ENCODE results near the gene GRM5.
"Not testable (repeated sequence)": the region's sequence is repeated elsewhere in the genome, so short reads cannot be mapped to it uniquely, and the experiment has no call there.

The GRM5 gene

DNA sequence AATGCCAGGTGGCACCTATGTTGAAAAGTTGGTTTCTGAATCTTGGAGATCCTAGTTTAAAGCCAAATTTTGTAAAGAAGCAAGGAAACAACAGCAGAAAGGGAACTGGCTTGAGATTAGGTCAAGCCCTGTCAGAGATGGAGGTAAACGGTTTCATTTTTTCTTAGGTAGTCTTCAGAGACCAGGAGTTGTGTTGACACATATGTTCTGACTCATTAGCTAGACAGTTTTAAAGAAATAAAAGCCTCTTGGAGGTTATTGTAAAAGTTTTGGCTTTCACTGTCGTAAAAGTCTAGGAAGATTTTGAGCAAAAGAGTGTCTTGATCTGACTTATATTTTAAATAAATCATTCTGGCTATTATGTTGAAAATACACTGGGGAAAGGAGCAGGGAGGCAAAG, 576.8 kb downstream of the GRM5 start:
- no peak for DNase-seq

DNA sequence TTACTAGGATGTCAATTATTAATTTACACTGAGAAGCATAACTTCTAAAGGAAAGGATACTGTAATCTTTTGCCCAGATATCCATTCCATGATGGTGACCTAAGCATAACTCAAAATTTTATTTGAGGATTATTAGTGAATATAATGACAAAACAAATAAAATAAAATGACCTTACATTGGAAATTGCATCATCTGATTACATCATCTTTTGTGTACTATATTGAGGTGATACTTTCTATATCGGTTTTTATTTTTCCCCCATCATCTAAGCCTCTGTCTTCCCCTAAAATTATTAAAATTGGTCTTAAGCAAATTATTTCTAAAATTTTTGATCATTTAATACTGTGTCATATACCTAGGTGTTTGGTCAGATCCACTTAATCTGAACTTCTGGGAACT, 578.1 kb downstream of the GRM5 start:
- no peak for DNase-seq

- peak; percentile 61 to 80 for DNase-seq
Observed at GRCh38 chr11:88484873-88485621, 580.7 kb downstream of the GRM5 start.

DNA sequence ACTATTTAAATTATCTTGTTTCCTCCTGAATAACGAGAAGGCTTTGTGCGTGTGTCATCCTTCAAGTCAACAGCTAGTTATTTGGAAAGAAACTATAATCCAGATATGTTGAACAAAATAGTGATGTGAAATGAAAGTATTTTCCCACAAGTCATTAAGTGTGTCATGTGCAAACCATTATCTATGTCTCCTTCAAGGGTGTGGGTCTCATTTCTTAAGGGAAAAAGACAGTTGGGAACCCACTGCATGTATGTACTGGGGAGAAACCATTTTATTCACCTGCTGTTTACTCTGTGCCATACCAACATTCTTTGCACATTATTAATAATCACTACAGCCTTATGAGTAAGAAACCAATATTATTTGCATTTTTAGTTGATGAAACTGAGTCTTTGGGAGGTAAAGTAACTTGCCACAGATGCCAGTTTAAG, 582.9 kb downstream of the GRM5 start:
- DNase-seq = no peak

DNA sequence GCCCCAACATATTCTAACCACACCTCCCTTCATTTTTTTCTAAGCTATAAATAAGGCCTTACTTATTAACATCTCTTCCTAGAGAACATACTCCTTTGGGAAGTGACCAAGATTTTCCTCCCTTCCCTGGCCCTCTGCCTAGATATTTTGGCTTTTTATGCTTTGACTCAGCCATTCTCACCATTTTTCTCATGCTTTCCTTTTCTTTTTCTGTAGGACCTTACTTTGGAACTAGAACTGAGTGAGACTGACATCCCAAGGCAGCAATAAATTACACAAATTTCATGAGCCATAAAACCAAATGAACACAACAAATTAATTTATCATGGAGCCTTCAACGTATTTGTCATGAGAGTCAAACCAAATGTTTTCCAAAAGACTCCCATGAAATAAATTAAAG, 585.6 kb downstream of the GRM5 start:
- DNase-seq = no peak

GRCh38 chr11:88478136-88478815, 587.5 kb downstream of the GRM5 start:
- no peak for DNase-seq

DNA sequence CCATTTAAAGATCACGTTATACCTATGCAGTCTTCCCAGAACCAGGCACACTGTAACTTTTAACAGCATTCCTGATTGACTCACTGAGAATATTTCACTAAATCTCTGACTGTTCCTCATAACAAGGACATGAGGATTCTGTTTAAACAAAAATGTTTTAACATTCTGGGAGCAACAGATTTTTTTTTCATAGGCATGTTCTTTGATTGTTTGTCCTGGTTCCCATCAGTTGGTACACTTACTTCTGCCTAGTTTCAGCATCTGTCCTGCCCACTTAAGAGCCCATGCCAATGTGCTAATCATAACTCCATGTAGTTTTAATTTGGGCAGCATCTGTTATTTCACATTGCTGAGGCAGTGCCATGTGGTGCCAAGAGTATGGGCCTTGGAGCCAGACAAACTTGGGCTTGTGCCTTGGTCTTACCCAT, 589.8 kb downstream of the GRM5 start:
- no peak for DNase-seq

DNA sequence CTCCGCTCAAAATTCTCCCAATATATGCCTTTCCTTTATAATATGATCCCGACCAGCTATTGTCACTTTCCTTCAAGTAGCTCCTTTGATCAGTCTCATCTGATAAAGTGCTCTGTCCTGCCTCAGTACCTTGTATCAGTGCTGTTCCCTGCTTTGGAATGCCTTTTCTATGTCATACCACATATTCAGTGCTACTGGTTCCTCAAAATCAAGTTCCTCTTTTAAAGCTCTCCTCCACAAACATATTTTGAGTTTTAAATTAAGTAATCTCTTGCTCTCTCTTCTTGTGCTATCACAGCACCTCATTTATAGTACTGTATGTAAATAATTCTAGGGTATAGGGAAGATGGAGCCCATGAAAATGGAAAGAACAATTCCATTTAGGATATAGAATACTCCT, 591.1 kb downstream of the GRM5 start:
- DNase-seq = peak; percentile 71 to 79

GRCh38 chr11:88469561-88470225, 596.1 kb downstream of the GRM5 start:
- DNase-seq = no peak

GRCh38 chr11:88464528-88464927, 601.3 kb downstream of the GRM5 start:
- DNase-seq = no peak

DNA sequence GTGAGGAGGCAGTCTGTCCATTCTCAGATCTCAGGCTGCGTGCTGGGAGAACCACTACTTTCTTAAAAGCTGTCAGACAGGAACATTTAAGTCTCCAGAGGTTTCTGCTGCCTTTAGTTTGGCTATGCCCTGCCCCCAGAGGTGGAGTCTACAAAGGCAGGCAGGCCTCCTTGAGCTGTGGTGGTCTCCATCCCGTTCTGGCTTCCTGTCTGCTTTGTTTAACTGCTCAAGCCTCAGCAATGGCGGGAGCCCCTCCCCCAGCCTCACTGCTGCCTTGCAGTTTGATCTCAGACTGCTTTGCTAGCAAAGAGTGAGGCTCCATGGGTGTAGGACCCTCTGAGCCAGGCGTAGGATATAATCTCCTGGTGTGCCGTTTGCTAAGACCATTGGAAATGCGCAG, 602.5 kb downstream of the GRM5 start:
- not testable (repeated sequence) for DNase-seq

- DNase-seq = not testable (repeated sequence)
Observed at GRCh38 chr11:88458047-88458446, 607.7 kb downstream of the GRM5 start.

DNA sequence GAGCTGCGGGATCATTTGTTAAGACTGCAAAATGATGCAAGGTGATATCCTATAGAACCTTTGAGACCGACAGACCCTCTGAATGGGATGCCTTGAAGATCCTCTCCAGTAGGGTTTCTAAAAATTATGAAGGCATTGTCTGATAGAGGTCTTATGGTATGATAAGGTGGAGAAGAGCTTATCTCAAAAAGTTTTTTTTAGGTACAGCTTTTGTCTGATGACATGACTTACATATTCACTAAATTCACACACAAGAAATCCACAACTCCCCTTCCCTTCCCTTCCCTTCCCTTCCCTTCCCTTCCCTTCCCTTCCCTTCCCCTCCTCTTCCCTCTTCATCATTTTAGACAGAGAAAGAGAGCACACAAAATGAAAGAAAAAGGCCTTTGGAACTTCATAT, 609.8 kb downstream of the GRM5 start:
- DNase-seq = no peak

- DNase-seq = no peak
Observed at GRCh38 chr11:88454881-88455280, 610.9 kb downstream of the GRM5 start.

Measured in AML-193 (cell line).